NCI-H524 (cell line): Measurements from ENCODE around the gene NDST3.
"Not testable (repeated sequence)": the region's sequence is repeated elsewhere in the genome, so short reads cannot be mapped to it uniquely, and the experiment has no call there.

ENCODE experiments used
- DNase-seq, 2 experiments: peaks; one replicate each; lab custom pipeline; 2025; lab: John Stamatoyannopoulos, UW

Gene NDST3

GRCh38 chr4:118271788-118272187 is 237.5 kb downstream of the NDST3 start:
- DNase-seq = no peak

- no peak for DNase-seq
Observed at GRCh38 chr4:118273642-118274041, 239.4 kb downstream of the NDST3 start.

- no peak for DNase-seq
Observed at GRCh38 chr4:118276580-118276979, 242.3 kb downstream of the NDST3 start.

GRCh38 chr4:118277243-118277642 is 243.0 kb downstream of the NDST3 start:
- DNase-seq = no peak

- DNase-seq = peak; percentile 78 to 90
Observed at GRCh38 chr4:118278473-118279274, 244.4 kb downstream of the NDST3 start.

GRCh38 chr4:118279328-118279727 is 245.0 kb downstream of the NDST3 start:
- DNase-seq = no peak

- no peak for DNase-seq
Observed at GRCh38 chr4:118279920-118280432, 245.7 kb downstream of the NDST3 start.

- peak; percentile 17 to 61 for DNase-seq
Observed at GRCh38 chr4:118280501-118281218, 246.4 kb downstream of the NDST3 start.

- DNase-seq = peak in 1 of 2 experiments; percentile 10
Observed at GRCh38 chr4:118281611-118282442, 247.5 kb downstream of the NDST3 start.

GRCh38 chr4:118282692-118283091 is 248.4 kb downstream of the NDST3 start:
- no peak for DNase-seq

- DNase-seq = no peak
Observed at GRCh38 chr4:118284169-118284568, 249.9 kb downstream of the NDST3 start.

- no peak for DNase-seq
Observed at GRCh38 chr4:118285931-118286330, 251.6 kb downstream of the NDST3 start.

- DNase-seq = no peak
Observed at GRCh38 chr4:118286685-118287084, 252.4 kb downstream of the NDST3 start.

GRCh38 chr4:118287711-118288451 is 253.6 kb downstream of the NDST3 start:
- no peak for DNase-seq

GRCh38 chr4:118289794-118290193 is 255.5 kb downstream of the NDST3 start:
- no peak for DNase-seq

GRCh38 chr4:118290951-118291350 is 256.7 kb downstream of the NDST3 start:
- DNase-seq = no peak

- DNase-seq = no peak
Observed at GRCh38 chr4:118296729-118297128, 262.4 kb downstream of the NDST3 start.

GRCh38 chr4:118299619-118300018 is 265.3 kb downstream of the NDST3 start:
- not testable (repeated sequence) for DNase-seq

- DNase-seq = no peak
Observed at GRCh38 chr4:118307643-118308042, 273.4 kb downstream of the NDST3 start.
